G401 (cell line): ENCODE data around the gene TSC22D4. TPM values are rescaled to one million over a fixed set of nuclear protein-coding genes. Genes with fewer than 3 reads are reported as not detected.
"Not testable (repeated sequence)": the region's sequence is repeated elsewhere in the genome, so short reads cannot be mapped to it uniquely, and the experiment has no call there.

Source experiments
- DNase-seq: peaks from one replicate; pipeline ENCODE4 v3.0.0-alpha.2; 2015; ENCODE audit warnings: low spot score
- in situ Hi-C: cut with HindIII; loops from 2 replicates; pipeline ENCODE4 v1.10.0; 2016; ENCODE audit warnings: low sequenced_read_pairs, mixed read lengths
- total RNA-seq: library from RNA; depleted of rRNA; stranded (reverse); fragments of >200 nt; shearing (Covaris generic); gene quantifications from 2 replicates; pipeline ENCODE4 v1.2.3, GENCODE V29; 2014; rRNA removed

The TSC22D4 gene
- total RNA-seq = 80.1 and 118 TPM in 2 replicates

DNA sequence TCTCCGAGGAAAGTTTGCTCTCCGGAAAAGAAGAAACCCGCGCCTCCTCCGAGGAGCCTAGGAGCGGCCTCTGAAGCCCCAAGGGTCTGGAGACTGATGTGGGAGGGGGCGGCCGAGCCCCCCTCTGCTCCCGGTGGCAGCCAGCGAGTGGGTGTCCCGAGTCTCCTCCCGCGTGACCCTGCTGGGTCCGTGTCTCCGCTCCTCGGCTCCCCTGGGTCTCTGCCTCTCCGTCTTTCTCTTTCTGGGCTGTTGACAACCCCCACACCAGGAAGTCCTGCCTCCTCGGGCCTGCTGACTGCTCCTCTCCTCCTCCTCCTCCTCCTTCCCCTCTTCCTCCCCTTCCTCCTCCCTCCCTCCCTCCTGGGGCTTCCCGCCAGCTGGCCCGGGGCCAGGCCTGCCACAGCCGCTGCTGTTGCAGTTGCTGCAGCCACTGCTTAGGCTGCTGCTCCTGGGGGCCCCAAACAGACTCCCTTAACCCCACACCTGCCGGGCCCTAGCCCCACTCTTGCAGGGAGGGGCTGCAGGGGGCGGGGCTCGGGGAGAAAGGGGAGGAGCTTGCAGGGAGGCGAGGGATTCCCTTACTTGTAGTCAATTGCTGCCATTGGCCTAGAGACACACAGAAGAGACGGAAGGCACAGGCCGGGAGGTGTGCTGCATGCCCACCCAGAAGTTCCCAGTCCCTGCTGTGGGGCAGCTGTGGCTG is at the start of gene TSC22D4:
TSS of gene TSC22D4 (minus strand) at position 257 of the 703 bp plus-strand sequence. CDS start 1,176 bp downstream, outside the sequence.
- in situ Hi-C loops = no loop called here
- peak; percentile 94 for DNase-seq

DNA sequence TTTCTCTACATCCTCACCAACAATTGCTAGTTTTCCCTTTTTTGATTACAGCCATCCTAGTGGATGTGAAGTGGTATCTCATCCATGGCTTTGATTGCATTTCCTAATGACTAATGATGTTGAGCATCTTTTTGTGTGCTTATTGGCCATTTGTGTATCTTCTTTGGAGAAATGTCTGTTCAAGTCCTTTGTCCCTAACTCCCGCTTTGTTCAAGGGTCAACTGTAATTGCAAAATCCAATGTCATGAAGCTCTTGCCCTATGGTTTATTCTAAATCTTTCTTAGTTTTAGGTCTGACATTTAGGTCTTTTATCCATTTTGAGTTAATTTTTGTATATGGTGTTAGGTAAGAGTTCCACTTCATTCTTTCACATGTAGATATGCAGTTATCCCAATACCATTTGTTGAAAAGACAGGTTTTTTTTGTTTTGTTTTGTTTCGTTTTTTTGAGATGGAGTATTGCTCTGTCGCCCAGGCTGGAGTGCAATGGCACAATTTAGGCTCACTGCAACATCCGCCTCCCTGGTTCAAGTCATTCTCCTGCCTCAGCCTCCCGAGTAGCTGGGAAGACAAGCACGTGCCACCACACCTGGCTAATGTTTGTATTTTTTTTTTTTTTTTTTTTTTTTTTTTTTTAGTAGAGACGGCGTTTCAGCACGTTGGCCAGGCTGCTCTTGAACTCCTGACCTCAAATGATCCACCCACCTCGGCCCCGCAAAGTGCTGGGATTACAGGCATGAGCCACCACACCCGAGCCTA is 49.3 kb upstream of the TSC22D4 start:
- DNase-seq, in situ Hi-C loops: not testable (repeated sequence)

DNA sequence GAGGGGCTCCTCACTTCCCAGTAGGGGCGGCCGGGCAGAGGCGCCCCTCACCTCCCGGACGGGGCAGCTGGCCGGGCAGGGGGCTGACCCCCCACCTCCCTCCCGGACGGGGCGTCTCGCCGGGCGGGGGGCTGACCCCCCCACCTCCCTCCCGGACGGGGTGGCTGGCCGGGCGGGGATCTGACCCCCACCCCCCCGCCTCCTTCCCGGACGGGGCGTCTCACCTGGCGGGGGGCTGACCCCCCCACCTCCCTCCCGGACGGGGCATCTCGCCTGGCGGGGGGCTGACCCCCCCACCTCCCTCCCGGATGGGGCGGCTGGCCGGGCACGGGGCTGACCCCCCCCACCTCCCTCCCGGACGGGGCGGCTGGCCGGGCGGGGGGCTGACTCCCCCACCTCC is 44.2 kb upstream of the TSC22D4 start:
- DNase-seq, in situ Hi-C loops: not testable (repeated sequence)

DNA sequence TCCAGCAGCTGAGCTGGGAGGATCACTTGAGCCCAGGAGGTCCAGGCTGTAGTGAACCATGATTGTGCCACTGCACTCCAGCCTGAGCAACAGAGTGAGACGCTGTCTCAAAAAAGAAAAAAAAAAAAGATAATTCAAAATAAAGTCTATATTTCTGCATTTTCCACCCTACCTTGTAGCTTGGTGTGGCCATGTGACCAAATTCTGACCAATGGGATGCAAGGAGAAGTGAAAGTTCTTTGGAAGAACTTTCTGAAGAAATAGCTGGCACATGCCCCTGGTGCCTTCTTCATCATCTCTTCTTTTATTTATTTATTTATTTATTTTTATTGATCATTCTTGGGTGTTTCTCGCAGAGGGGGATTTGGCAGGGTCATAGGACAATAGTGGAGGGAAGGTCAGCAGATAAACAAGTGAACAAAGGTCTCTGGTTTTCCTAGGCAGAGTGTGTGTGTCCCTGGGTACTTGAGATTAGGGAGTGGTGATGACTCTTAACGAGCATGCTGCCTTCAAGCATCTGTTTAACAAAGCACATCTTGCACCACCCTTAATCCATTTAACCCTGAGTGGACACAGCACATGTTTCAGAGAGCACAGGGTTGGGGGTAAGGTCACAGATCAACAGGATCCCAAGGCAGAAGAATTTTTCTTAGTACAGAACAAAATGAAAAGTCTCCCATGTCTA is 43.0 kb upstream of the TSC22D4 start:
- in situ Hi-C loops, DNase-seq: not testable (repeated sequence)

DNA sequence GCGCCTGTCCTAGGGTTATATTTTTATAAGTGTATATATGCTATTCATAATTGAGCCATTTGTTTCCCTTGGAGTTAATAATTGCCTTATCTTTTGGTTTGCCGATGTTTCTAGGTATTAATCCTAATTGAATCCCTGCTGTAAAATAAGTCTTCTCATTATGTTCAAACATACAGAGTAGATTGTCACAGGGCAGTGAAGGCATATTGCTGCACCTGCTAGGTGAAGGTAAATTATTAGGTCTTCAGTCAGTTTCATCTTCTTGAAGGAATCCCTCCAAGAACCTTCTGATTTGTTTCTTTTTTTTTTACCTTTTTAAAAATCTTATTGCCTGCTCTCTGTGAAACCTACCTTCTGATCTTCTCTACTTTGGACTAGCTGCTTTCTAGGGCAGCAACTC is 42.1 kb upstream of the TSC22D4 start:
- in situ Hi-C loops = no loop called here
- DNase-seq = no peak

DNA sequence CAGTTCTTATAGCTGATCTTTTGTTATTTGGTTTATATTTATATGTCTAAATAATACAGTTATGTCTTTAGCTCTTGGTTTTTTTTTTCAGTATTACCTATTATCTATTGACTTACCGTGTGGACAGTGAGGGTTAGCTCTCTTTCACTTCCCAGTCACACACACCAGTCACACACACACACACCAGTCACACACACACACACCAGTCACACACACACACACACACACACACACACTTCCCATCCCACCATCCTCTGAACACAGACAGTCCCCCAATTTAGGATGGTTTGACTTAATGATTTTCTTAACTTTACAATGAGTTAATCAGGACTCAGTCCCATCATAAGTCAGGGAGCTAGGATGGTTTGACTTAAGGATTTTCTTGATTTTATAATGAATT is 41.1 kb upstream of the TSC22D4 start:
- in situ Hi-C loops = no loop called here
- DNase-seq = no peak

DNA sequence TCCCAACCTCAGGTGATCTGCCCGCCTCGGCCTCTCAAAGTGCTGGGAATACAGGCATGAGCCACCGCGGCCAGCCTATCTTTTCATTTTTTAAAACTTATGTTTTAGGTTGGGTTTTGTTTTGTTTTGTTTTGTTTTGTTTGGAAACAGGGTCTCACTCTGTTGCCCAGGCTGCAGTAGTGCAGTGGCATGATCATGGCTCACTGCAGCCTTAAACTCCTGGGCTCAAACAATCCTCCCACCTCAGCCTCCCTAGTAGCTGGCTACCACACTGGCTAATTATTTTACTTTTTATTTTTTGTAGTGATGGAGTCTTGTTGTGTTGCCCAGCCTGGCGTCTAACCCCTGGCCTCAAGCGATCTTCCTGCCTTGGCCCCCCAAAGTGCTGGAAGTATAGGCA is 40.6 kb upstream of the TSC22D4 start:
- in situ Hi-C loops = no loop called here
- DNase-seq = no peak

DNA sequence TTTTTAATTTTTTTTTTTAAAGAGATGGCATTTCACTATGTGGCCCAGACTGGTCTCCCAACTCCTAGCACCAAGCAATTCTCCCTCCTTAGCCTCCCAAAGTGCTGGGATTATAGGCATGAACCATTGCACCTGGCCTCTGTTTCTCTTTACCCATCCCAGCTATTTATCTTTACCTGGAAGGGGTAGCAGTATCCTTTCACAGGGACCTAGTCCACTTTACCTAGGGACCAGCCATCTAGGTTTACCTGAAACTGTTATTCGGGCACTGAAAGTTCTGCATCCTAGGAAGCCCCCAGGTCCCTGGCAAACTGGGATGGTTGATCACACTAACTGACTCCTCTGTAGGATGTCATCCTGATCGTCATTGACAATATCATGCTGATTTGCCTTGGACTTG is 38.3 kb upstream of the TSC22D4 start:
- in situ Hi-C loops = no loop called here
- DNase-seq = no peak

DNA sequence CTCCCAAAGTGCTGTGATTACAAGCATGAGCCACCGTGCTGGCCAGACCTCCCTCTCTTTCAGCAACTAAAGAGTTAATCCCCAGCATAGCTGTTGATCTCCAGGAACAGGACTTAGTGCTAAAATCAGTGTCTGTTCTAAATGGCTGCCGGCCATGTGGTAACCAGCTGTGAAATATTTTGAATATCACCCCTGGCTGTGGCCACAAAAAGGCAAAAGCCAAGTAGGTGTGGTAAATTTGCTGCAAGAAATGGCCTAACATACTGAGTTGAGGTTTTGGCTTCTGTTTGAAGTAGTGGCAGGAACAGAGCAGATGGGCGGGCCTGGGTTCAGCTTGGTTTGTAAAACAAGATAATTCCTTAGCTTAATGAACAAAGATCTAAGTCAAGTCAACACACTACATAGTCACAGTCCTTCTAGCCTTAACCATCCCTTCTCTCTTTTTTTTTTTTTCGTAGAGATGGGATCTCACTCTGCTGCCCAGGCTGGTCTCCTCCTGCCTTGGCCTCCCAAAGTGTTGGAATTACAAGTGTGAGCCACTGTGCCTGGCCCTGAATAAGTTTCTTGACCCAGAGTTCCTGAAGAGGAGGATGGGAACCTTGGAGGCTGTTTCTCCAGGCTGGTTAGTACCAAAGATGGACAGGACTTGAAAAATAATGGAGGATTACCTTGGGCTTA is 37.3 kb upstream of the TSC22D4 start:
- in situ Hi-C loops = no loop called here
- DNase-seq = no peak

DNA sequence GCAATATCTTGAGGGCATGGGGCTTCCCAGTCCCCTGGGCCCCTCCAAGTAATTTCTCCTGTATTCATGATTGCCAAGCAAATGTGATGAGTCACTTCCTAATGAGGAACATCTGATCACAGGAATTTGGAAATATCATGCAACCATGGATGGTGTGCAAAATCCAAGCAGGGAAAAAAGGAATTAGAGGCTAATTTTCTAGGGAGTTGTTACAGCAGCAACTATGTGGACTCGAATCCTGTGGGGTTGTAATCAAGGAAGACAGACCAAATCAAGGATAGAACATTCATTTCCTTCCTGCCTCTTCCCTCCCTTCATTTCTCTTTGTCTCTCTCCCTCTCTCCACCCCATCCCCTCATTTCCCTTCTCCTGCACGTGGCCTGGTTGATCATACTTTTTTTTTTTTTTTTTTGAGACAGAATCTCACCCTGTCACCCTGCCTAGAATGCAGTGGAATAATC is 36.1 kb upstream of the TSC22D4 start:
- in situ Hi-C loops = no loop called here
- DNase-seq = no peak

DNA sequence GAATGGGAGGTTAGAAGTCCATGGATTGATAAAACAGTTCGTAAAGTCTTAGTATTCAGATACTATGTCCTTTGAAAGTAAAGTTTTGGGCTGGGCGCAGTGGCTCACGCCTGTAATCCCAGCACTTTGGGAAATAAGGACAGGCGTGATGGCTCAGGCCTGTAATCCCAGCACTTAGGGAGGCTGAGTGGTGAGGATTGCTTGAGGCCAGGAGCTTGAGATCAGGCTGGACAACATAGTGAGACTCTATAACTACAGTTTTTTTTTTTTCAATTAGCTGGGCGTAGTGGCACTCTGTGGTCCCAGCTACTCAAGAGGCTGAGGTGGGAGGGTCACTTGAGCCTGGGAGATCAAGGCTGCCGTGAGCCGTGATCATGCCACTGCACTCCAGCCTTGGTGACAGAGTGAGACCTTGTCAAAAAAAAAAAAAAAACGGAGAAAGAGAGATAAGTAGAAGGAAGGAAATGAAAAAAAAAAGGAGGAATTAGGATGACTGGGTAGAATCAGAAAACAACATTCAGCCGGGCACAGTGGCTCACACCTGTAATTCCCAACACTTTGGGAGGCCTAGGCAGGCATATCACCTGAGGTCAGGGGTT is 34.3 kb upstream of the TSC22D4 start:
- in situ Hi-C loops = no loop called here

DNA sequence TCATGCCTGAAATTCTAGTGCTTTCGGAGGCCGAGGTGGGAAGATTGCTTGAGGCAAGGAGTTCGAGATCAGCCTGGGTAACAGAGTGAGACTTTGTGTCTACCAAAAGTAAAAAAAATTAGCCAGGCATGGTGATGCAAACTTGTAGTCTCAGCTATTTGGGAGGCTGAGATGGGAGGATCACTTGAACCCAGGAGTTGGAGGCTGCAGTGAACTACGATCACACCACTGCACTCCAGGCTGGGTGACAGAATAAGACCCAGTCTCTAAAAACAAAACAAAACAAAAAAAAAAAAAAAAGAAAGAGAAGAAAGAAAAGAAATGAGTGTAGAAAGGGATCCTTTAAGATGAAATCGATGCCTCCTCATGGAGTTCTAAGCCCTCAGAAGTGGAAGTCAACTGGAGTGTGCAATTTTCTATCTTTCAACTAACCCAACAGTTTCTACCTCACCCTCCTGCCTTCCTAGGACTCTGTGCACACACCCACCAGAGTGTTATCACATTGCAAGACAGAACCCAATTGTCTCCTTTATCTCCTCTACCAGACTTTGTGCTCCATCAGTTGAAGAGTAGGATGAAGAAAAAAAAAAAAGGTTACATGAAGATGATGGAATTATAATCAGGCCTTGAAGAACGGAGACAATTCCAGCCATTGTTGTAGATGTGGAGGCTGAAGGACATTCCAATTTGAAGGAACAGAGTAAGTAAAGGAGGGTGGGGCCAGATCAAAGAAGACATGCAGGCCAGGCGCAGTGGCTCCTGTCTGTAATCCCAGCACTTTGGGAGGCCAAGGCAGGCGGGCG is 31.6 kb upstream of the TSC22D4 start:
- in situ Hi-C loops = no loop called here
- DNase-seq = no peak

More for the DNA sequence above, 34.3 kb upstream of the TSC22D4 start:
- DNase-seq = no peak

DNA sequence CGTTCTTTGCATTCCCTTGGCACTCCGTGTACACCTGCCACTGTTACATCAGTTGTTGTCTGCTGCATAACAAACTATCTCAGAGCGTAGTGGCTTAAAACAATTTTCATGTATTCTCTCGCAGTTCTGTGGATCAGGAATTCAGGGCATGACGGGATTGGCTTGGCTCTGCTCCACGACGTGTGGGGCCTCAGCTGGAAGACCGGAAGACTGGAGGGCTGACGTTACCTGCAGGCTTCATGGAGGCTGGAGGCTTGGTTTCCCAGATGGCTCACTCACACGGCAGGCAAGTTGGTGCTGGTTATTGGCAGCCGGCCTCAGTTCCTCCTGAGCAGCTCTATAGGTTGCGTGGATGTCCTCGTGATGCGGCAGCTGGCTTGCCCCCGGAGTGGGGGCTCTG is 30.2 kb upstream of the TSC22D4 start:
- peak; percentile 82 for DNase-seq
- in situ Hi-C loops = no loop called here

DNA sequence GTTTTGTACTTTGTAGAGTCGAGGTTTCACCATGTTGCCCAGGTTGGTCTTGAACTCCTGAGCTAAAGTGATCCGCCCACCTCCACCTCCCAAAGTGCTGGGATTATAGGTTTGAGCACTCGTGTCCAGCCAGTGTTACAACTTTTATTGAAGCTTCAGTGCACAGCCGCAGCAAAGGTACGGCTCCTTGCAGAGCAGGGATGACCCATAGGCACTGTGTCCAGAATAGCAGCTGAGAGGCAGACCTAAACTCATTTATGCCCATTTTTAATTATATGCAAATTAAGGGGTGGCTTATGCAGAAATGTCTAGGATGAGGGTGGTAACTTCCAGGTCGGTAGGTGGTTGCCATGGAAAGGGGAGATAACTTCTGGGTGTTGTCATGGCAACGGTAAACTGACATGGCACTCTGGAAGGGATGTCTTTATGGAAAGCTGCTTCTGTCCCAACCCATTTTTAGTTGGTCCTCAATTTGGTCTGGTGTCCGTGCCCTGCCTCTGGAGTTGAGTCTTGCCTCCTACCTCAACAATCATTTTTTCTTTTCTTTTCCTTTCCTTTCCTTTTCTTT is 27.4 kb upstream of the TSC22D4 start:
- no peak for DNase-seq
- in situ Hi-C loops = no loop called here

DNA sequence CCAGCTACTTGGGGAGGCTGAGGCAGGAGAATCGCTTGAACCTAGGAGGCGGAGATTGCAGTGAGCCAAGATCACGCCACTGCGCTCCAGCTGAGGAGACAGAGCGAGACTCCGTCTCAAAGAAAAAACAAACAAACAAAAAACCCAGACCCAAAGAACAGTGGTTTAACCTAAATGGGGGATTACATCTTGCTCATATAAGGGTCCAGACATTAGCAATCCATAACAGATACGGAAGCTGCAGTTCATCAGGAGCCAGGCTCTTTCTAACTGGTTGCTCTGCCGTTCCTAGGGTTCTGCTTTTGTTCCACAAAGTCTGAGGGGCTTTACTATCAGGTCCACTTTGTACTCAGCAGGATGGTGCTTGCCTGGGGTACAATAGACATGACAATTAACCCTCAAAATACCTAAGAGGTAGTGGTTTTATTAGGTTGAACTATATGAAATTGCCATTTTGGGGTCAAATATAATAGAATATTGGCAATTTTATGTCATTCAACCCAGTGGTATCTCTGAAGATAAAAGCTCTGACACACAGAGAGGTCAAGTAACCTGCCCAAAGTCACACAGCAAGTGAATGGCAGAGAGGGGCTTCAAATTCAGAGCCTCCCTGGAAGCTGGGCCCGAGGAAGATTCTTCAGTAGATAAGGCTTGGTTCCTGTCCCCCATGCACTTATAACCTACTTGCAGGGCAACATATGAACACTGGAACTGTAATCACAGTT is 26.0 kb upstream of the TSC22D4 start:
- in situ Hi-C loops = no loop called here
- DNase-seq = no peak

DNA sequence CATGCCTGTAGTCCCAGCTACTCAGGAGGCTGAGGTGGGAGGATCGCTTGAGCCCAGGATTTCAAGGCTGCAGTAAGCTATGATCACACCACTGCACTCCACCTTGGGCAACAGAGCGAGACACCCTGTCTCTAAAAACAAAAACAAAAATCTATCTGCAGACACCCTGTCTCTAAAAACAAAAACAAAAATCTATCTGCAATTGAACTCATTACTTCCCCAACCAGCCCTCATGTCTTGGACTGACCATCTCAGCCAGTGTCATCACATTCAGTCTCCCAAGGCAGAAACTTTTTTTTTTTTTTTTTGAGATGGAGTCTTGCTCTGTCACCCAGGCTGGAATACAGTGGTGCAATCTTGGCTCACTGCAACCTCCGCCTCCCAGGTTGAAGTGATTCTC is 25.0 kb upstream of the TSC22D4 start:
- DNase-seq, in situ Hi-C loops: not testable (repeated sequence)

DNA sequence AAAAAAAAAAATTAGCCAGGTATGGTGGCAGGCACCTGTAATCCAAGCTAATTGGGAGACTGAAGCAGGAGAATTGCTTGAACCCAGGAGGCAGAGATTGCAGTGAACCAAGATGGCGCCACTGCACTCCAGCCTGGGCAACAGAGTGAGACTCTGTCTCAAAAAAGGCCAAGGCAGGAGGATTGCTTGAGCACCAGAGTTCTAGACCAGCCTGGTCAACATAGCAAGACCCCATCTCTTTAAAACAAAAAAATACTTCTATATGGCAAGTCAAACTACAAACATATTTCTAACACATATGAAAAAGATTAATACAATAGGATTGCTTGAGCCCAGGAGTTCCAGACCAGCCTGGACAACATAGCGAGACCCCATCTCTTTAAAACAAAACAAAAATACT is 21.7 kb upstream of the TSC22D4 start:
- DNase-seq, in situ Hi-C loops: not testable (repeated sequence)
